Panc1 (cell line): ENCODE data around the gene INPP4A. TPM values are rescaled to one million over a fixed set of nuclear protein-coding genes. Genes with fewer than 3 reads are reported as not detected.

ENCODE experiments used
- ATAC-seq: fragments of 200-7000 bp; cut with Tn5 transposase; 2 replicates; pipeline ENCODE4 v1.9.1; 2020; ENCODE audit warnings: mild to moderate bottlenecking, moderate library complexity
- BruUV-seq: library from RNA; stranded (reverse); fragments of 400-500 nt; replicated peaks from 2 replicates; lab custom pipeline; 2021; lab: Mats Ljungman, UMichigan
- CTCF ChIA-PET: fragments of 300-600 bp; sonication (Branson Sonifier 250); formaldehyde crosslinking; loops from one replicate; lab custom pipeline; 2022; ENCODE audit warnings: antibody characterized with exemption; lab: Charles Lee
- POLR2A ChIA-PET: fragments of 300-600 bp; sonication (Branson Sonifier 250); formaldehyde crosslinking; loops from one replicate; lab custom pipeline; 2022; ENCODE audit warnings: antibody characterized with exemption; lab: Charles Lee
- DNase-seq: peaks from one replicate; pipeline ENCODE4 v3.0.0-alpha.2; 2010; ENCODE audit warnings: low read depth, low spot score
- H3K27ac ChIP-seq: 2 replicates; pipeline ENCODE4 v1.5.1; 2011; ENCODE audit warnings: mild to moderate bottlenecking, low read length, inconsistent platforms
- H3K27me3 ChIP-seq: fragments of 200-500 bp; sonication (Bioruptor generic); 2 replicates; pipeline ENCODE4 v1.6.0; 2014; ENCODE audit warnings: low read length, inconsistent platforms; ENCODE audit not compliant: control insufficient read depth, insufficient read depth
- H3K36me3 ChIP-seq: fragments of 200-500 bp; sonication (Bioruptor generic); 2 replicates; pipeline ENCODE4 v1.5.1; 2014; ENCODE audit warnings: inconsistent platforms, mild to moderate bottlenecking, low read length, moderate library complexity; ENCODE audit not compliant: control insufficient read depth, insufficient read depth
- H3K4me1 ChIP-seq: 2 replicates; pipeline ENCODE4 v1.5.1; 2011; ENCODE audit warnings: inconsistent platforms, mild to moderate bottlenecking, low read length, moderate library complexity; ENCODE audit not compliant: control insufficient read depth, insufficient read depth
- H3K4me3 ChIP-seq, 2 experiments: 2 replicates each; pipeline ENCODE4 v1.5.1; 2011 to 2012; ENCODE audit warnings: low read depth in 2 of 2, low read length in 2 of 2, mild to moderate bottlenecking in 2 of 2, inconsistent platforms in 1 of 2, moderate library complexity in 1 of 2
- H3K9me3 ChIP-seq: fragments of 200-500 bp; sonication (Bioruptor generic); 2 replicates; pipeline ENCODE4 v1.5.1; 2014; ENCODE audit warnings: low read depth, mild to moderate bottlenecking, inconsistent platforms, low read length, moderate library complexity; ENCODE audit not compliant: control insufficient read depth, insufficient read depth
- POLR2AphosphoS5 ChIP-seq: IDR thresholded peaks from 2 replicates; pipeline ENCODE4 v1.6.1; 2012; ENCODE audit warnings: mild to moderate bottlenecking, low read depth, low read length, moderate library complexity
- SIN3A ChIP-seq: IDR thresholded peaks from 2 replicates; pipeline ENCODE4 v1.6.1; 2012; ENCODE audit warnings: low read depth, mild to moderate bottlenecking, low read length, moderate library complexity, borderline replicate concordance; ENCODE audit not compliant: insufficient read depth
- TCF7L2 ChIP-seq: IDR thresholded peaks from 2 replicates; pipeline ENCODE4 v1.6.1; 2011; ENCODE audit warnings: mild to moderate bottlenecking, low read depth, low read length, inconsistent platforms
- in situ Hi-C: cut with HindIII; loops from 2 replicates; pipeline ENCODE4 v1.10.0; 2016; ENCODE audit warnings: low sequenced_read_pairs, low pct_unique_long_range_greater_than_20kb
- intact Hi-C: fragments of 100-400 bp; cut with micrococcal nuclease; formaldehyde crosslinking; loops from one replicate; pipeline ENCODE4 v1.10.0; 2022; ENCODE audit not compliant: unreplicated experiment
- total RNA-seq: library from RNA; stranded (reverse); gene quantifications from one replicate; pipeline ENCODE4 v1.2.1, GENCODE V29; 2021; ENCODE audit not compliant: unreplicated experiment
- TF ChIP-seq, protein P1 (sequence below), 2 experiments: IDR thresholded peaks; 2 replicates each; pipeline ENCODE4 v1.6.1; 2011 to 2012; ENCODE audit warnings: low read depth in 2 of 2, control low read depth in 1 of 2, low read length in 1 of 2, mild to moderate bottlenecking in 1 of 2, moderate library complexity in 1 of 2; ENCODE audit not compliant: insufficient read depth in 1 of 2
- TF ChIP-seq, protein P2 (sequence below): fragments of 450-650 bp; IDR thresholded peaks from 2 replicates; pipeline ENCODE4 v1.5.1; 2017; ENCODE audit warnings: mild to moderate bottlenecking

The INPP4A gene
- total RNA-seq, 1 experiment from 2014 or later, result 22.9 TPM

DNA sequence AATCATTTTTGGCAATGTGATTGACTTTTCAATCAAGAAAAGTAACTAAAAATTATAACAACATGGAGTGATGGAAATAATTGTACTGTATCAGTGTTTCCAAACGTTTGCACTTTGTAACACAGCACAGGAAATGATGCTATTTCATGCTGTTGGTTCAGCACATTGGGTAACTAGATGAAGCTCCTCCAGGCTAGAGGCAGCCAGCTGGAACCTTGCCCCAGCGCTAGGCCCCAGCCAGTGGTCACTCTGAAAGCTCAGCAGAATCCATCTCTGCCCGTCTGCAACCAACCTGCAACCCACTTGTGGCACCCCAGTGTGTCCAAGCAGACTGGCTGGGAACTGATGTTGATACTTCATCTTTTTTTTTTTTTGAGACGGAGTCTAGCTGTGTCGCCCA is 179.0 kb downstream of the INPP4A start:
- no peak for ATAC-seq
- CTCF ChIA-PET, result no interaction called here
- Histone ChIP-seq H3K4me3 (no peak overlapping the region), H3K36me3 (no peaks in the 10 kb centered on the region), H3K27ac (no peak overlapping the region), H3K4me1 (no peaks in the 10 kb centered on the region), H3K27me3 (no peaks in the 10 kb centered on the region; the same call in 1 of the 2 replicates), H3K9me3 (no peaks in the 10 kb centered on the region)
- no peak for DNase-seq
- in situ Hi-C loops (no loop called here), intact Hi-C loops (no loop called here)
- no TSS peak for BruUV-seq
- TF ChIP-seq TCF7L2 (no peak), POLR2AphosphoS5 (no peak), SIN3A (no peak)
- TF ChIP-seq, protein P1, sequence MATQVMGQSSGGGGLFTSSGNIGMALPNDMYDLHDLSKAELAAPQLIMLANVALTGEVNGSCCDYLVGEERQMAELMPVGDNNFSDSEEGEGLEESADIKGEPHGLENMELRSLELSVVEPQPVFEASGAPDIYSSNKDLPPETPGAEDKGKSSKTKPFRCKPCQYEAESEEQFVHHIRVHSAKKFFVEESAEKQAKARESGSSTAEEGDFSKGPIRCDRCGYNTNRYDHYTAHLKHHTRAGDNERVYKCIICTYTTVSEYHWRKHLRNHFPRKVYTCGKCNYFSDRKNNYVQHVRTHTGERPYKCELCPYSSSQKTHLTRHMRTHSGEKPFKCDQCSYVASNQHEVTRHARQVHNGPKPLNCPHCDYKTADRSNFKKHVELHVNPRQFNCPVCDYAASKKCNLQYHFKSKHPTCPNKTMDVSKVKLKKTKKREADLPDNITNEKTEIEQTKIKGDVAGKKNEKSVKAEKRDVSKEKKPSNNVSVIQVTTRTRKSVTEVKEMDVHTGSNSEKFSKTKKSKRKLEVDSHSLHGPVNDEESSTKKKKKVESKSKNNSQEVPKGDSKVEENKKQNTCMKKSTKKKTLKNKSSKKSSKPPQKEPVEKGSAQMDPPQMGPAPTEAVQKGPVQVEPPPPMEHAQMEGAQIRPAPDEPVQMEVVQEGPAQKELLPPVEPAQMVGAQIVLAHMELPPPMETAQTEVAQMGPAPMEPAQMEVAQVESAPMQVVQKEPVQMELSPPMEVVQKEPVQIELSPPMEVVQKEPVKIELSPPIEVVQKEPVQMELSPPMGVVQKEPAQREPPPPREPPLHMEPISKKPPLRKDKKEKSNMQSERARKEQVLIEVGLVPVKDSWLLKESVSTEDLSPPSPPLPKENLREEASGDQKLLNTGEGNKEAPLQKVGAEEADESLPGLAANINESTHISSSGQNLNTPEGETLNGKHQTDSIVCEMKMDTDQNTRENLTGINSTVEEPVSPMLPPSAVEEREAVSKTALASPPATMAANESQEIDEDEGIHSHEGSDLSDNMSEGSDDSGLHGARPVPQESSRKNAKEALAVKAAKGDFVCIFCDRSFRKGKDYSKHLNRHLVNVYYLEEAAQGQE (IDR thresholded peaks at IDR 0.05; ENCODE audit: insufficient read depth in 1 of 2, low read depth in 2 of 2, low read length in 1 of 2), result no peak
- TF ChIP-seq, protein P2, sequence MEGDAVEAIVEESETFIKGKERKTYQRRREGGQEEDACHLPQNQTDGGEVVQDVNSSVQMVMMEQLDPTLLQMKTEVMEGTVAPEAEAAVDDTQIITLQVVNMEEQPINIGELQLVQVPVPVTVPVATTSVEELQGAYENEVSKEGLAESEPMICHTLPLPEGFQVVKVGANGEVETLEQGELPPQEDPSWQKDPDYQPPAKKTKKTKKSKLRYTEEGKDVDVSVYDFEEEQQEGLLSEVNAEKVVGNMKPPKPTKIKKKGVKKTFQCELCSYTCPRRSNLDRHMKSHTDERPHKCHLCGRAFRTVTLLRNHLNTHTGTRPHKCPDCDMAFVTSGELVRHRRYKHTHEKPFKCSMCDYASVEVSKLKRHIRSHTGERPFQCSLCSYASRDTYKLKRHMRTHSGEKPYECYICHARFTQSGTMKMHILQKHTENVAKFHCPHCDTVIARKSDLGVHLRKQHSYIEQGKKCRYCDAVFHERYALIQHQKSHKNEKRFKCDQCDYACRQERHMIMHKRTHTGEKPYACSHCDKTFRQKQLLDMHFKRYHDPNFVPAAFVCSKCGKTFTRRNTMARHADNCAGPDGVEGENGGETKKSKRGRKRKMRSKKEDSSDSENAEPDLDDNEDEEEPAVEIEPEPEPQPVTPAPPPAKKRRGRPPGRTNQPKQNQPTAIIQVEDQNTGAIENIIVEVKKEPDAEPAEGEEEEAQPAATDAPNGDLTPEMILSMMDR, result no peak
- POLR2A ChIA-PET, result no interaction called here

DNA sequence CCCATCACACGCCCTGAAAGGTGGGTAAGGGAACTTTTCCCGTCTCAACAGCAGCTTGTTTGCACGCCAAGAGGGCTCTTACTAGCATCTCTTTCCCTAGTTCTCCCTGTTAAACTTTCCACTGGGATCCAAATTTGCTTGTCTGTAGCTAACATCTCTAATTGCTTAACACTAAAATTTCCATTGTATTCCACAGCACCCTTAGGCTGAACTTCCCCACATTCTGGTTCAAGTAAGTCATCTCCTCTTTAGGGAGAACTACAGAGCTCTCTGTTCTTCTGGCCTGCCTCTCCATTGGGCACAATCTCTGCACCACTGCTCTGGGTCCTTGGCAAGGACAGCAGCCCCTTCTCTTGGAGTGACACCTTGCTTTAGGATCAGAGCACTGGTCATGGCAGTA is 187.7 kb downstream of the INPP4A start:
- intact Hi-C loops, result no loop called here
- POLR2A ChIA-PET, result no interaction called here

More for the DNA sequence above, 187.7 kb downstream of the INPP4A start:
- in situ Hi-C loops, result no loop called here
- no peaks in the 10 kb centered on the region for H3K4me1 ChIP-seq
- ATAC-seq (no peak), DNase-seq (no peak)
- no TSS peak for BruUV-seq
- H3K27me3 ChIP-seq, result peaks cover 2% of the 10 kb centered on the region; the same call in 1 of the 2 replicates
- no peaks in the 10 kb centered on the region for H3K36me3 ChIP-seq
- no peak overlapping the region for H3K4me3 ChIP-seq
- CTCF ChIA-PET, result interaction anchor here (0.7 kb wide), 1 partner anchor 410 kb away, joined by 3 read pairs; no protein-coding TSS in a partner anchor
- no peak for TF ChIP-seq SIN3A
- TF ChIP-seq, protein P1 (IDR thresholded peaks at IDR 0.05; ENCODE audit: insufficient read depth in 1 of 2, low read depth in 2 of 2, low read length in 1 of 2), result no peak
- no peak for TF ChIP-seq POLR2AphosphoS5
- H3K9me3 ChIP-seq, result no peaks in the 10 kb centered on the region
- no peak overlapping the region for H3K27ac ChIP-seq
